Liver (tissue), 9 donors: ENCODE measurements around the gene KLF8. TPM values are rescaled to one million over a fixed set of nuclear protein-coding genes. Genes with fewer than 3 reads are reported as not detected.

Experiments used
- DNase-seq: peaks from one replicate; pipeline ENCODE4 v3.0.0-alpha.2; 2017; ENCODE audit warnings: low spot score
- H3K27ac ChIP-seq, 2 donors: one replicate each; pipeline ENCODE4 v1.7.0; 2013; ENCODE audit warnings: inconsistent platforms in 2 of 2, low read length in 2 of 2, control low read depth in 1 of 2, low read depth in 1 of 2, mild to moderate bottlenecking in 1 of 2
- H3K27me3 ChIP-seq, 4 donors: one replicate each; pipeline versions ENCODE4 v1.6.1 to v1.7.0; 2013; ENCODE audit warnings: low read length in 3 of 4, inconsistent platforms in 1 of 4, mild to moderate bottlenecking in 1 of 4, moderate library complexity in 1 of 4; ENCODE audit not compliant: control insufficient read depth in 4 of 4, insufficient read depth in 4 of 4
- H3K36me3 ChIP-seq, 4 donors: one replicate each; pipeline versions ENCODE4 v1.6.1 to v1.7.0; 2013; ENCODE audit warnings: low read length in 3 of 4, mild to moderate bottlenecking in 3 of 4, low read depth in 1 of 4, moderate library complexity in 1 of 4; ENCODE audit not compliant: control insufficient read depth in 4 of 4, insufficient read depth in 3 of 4
- H3K4me1 ChIP-seq, 4 donors: one replicate each; pipeline versions ENCODE4 v1.6.1 to v1.7.0; 2013; ENCODE audit warnings: low read length in 3 of 4, mild to moderate bottlenecking in 3 of 4, moderate library complexity in 1 of 4; ENCODE audit not compliant: control insufficient read depth in 4 of 4, insufficient read depth in 4 of 4
- H3K4me3 ChIP-seq, 3 donors: one replicate each; pipeline versions ENCODE4 v1.6.1 to v1.7.0; 2013; ENCODE audit warnings: low read length in 3 of 3, control low read depth in 1 of 3, low read depth in 1 of 3, mild to moderate bottlenecking in 1 of 3
- H3K9ac ChIP-seq, 2 donors: one replicate each; pipeline ENCODE4 v1.7.0; 2013; ENCODE audit warnings: low read length in 2 of 2, mild to moderate bottlenecking in 2 of 2, moderate library complexity in 2 of 2, control low read depth in 1 of 2, low read depth in 1 of 2
- H3K9me3 ChIP-seq, 4 donors: one replicate each; pipeline versions ENCODE4 v1.6.1 to v1.7.0; 2013; ENCODE audit warnings: low read length in 3 of 4; ENCODE audit not compliant: control insufficient read depth in 4 of 4
- ATF3 ChIP-seq: IDR thresholded peaks from 2 replicates; pipeline ENCODE4 v1.6.1; 2016; ENCODE audit warnings: antibody characterized with exemption
- EGR1 ChIP-seq, 2 donors: IDR thresholded peaks; 2 replicates each; pipeline ENCODE4 v1.6.1; 2016 to 2018; ENCODE audit warnings: antibody characterized with exemption in 2 of 2, low read depth in 2 of 2
- FOXA1 ChIP-seq: IDR thresholded peaks from 2 replicates; pipeline ENCODE4 v1.6.1; 2016; ENCODE audit warnings: antibody characterized with exemption
- FOXA2 ChIP-seq: IDR thresholded peaks from 2 replicates; pipeline ENCODE4 v1.6.1; 2016; ENCODE audit warnings: antibody characterized with exemption
- GABPA ChIP-seq, 2 donors: IDR thresholded peaks in 1 of 2; conservative IDR thresholded peaks in 1 of 2; 2 replicates each; pipeline ENCODE4 v1.6.1; 2016; ENCODE audit warnings: antibody characterized with exemption in 2 of 2, mild to moderate bottlenecking in 1 of 2, moderate library complexity in 1 of 2
- HNF4A ChIP-seq, 2 donors: conservative IDR thresholded peaks; 2 replicates each; pipeline ENCODE4 v1.6.1; 2016; ENCODE audit warnings: antibody characterized with exemption in 2 of 2, mild to moderate bottlenecking in 2 of 2
- HNF4G ChIP-seq: IDR thresholded peaks from 2 replicates; pipeline ENCODE4 v1.6.1; 2016; ENCODE audit warnings: antibody characterized with exemption
- JUND ChIP-seq, 2 donors: IDR thresholded peaks; 2 replicates each; pipeline ENCODE4 v1.6.1; 2016; ENCODE audit warnings: antibody characterized with exemption in 2 of 2
- MAX ChIP-seq: IDR thresholded peaks from 2 replicates; pipeline ENCODE4 v1.6.1; 2016; ENCODE audit warnings: antibody characterized with exemption
- NR2F2 ChIP-seq: IDR thresholded peaks from 2 replicates; pipeline ENCODE4 v1.6.1; 2016; ENCODE audit warnings: antibody characterized with exemption
- RAD21 ChIP-seq, 2 donors: IDR thresholded peaks; 2 replicates each; pipeline ENCODE4 v1.6.1; 2016; ENCODE audit warnings: antibody characterized with exemption in 2 of 2, mild to moderate bottlenecking in 2 of 2
- REST ChIP-seq: IDR thresholded peaks from 2 replicates; pipeline ENCODE4 v1.6.1; 2016; ENCODE audit warnings: antibody characterized with exemption, mild to moderate bottlenecking
- RXRA ChIP-seq, 2 donors: IDR thresholded peaks; 2 replicates each; pipeline ENCODE4 v1.6.1; 2017 to 2018; ENCODE audit warnings: antibody characterized with exemption in 2 of 2, mild to moderate bottlenecking in 1 of 2
- SP1 ChIP-seq: IDR thresholded peaks from 2 replicates; pipeline ENCODE4 v1.6.1; 2018; ENCODE audit warnings: antibody characterized with exemption, mild to moderate bottlenecking
- TAF1 ChIP-seq: conservative IDR thresholded peaks from 2 replicates; pipeline ENCODE4 v1.6.1; 2016; ENCODE audit warnings: antibody characterized with exemption, mild to moderate bottlenecking
- ZBTB33 ChIP-seq: IDR thresholded peaks from 2 replicates; pipeline ENCODE4 v1.6.1; 2016; ENCODE audit warnings: antibody characterized with exemption
- polyA plus RNA-seq, 2 donors: library from polyadenylated mRNA; stranded (reverse) in 1 of 2; unstranded in 1 of 2; fragments of 200-250 nt in 1 of 2; fragments of >200 nt in 1 of 2; fragmentation: Nextera tagmentation in 1 of 2; extraction: Ambion mirVana in 1 of 2; gene quantifications; one replicate each; pipeline versions ENCODE4 v1.2.1 to v1.2.3, GENCODE V29; 2013 to 2015
- total RNA-seq, 2 donors: library from RNA; depleted of rRNA; stranded (reverse); fragments of >200 nt; gene quantifications; one replicate each; pipeline ENCODE4 v1.2.3, GENCODE V29; 2014
- donor health status: healthy.
- donor health status: healthy.
- donor health status: healthy.
- donor health status: healthy.
- donor health status: healthy.

The KLF8 gene
- total and polyA plus RNA-seq, 4 donors, result 0.43 to 1.4 (median 0.71) TPM

- Histone ChIP-seq H3K27ac (no peak overlapping the region), H3K9me3 (no peaks in the 10 kb centered on the region), H3K36me3 (no peaks in the 10 kb centered on the region), H3K4me3 (no peak overlapping the region), H3K9ac (no peak overlapping the region), H3K27me3 (no peaks in the 10 kb centered on the region), H3K4me1 (no peaks in the 10 kb centered on the region)
- no peak for TF ChIP-seq RXRA (IDR thresholded peaks at IDR 0.05)
- TF ChIP-seq REST, result no peak
- no peak for TF ChIP-seq NR2F2
- no peak for TF ChIP-seq RAD21 (IDR thresholded peaks at IDR 0.05)
- no peak for TF ChIP-seq ATF3
- TF ChIP-seq HNF4A (conservative IDR thresholded peaks at IDR 0.05), result no peak
- TF ChIP-seq SP1, result no peak
- TF ChIP-seq TAF1, result no peak
- no peak for TF ChIP-seq EGR1 (IDR thresholded peaks at IDR 0.05; ENCODE audit: low read depth in 2 of 2)
- TF ChIP-seq JUND (IDR thresholded peaks at IDR 0.05), result no peak
- no peak for TF ChIP-seq MAX
- no peak for TF ChIP-seq GABPA (IDR thresholded peaks at IDR 0.05 in 1 of 2, conservative IDR thresholded peaks at IDR 0.05 in 1 of 2)
- TF ChIP-seq HNF4G, result no peak
- TF ChIP-seq FOXA2, result no peak
- no peak for TF ChIP-seq ZBTB33
- TF ChIP-seq FOXA1, result no peak
- no peak for DNase-seq
Observed at GRCh38 chrX:56319165-56319564, 87.0 kb downstream of the KLF8 start.
